ENCODE measurements around the gene SLC5A5.

The SLC5A5 gene

DNA sequence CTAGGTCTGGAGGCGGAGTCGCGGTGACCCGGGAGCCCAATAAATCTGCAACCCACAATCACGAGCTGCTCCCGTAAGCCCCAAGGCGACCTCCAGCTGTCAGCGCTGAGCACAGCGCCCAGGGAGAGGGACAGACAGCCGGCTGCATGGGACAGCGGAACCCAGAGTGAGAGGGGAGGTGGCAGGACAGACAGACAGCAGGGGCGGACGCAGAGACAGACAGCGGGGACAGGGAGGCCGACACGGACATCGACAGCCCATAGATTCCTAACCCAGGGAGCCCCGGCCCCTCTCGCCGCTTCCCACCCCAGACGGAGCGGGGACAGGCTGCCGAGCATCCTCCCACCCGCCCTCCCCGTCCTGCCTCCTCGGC is at the start of gene SLC5A5:
Gene SLC5A5, plus strand, starts transcription at position 68 of the 373 bp plus-strand sequence. CDS start 375 bp downstream, outside the sequence.
- no peak for DNase-seq

DNA sequence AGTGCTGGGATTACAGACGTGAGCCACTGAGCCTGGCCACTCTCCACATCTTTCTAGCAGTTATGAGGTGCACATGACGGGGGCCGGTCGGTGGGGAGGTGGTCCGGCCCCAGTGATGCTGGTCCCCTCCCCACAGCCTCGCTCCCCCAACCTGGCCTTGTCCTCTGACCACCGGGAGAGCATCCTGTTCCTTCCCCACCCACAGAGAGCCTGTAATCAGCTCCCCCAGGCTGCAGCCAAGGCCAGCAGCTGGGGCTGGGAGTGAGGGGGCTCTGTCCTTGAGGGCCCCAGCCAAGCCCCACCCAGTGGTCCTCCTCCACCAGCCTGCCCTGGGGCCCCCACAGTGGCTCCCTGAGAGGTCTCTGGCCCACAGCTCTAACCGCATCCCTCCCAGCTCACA is 47.4 kb upstream of the SLC5A5 start:
- no peak for DNase-seq

DNA sequence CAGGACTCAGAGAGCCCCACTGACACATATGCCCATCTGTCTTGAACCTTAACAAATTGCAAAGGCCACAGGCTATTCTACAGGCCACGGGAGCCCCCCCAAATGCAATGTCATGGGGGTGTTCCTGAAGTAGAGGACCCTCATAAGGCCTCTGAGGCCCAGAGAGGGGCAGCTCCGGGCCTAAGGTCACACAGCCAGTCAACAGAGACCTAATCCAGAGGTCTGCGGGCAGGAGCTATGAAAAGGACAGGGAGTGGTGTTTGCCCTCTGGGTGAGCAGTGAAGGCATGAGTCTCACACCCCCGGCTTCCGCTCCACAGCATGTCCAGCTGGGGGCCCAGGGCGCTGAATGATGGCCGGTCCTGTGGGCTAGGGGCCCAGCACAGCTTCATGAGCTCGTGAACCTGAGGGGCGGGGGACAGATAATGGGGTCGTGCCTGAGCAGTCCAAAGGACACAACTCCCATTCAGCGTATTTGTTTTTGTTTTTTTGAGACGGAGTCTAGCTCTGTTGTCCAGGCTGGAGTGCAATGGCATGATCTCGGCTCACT is 45.2 kb upstream of the SLC5A5 start:
- no peak for DNase-seq

DNA sequence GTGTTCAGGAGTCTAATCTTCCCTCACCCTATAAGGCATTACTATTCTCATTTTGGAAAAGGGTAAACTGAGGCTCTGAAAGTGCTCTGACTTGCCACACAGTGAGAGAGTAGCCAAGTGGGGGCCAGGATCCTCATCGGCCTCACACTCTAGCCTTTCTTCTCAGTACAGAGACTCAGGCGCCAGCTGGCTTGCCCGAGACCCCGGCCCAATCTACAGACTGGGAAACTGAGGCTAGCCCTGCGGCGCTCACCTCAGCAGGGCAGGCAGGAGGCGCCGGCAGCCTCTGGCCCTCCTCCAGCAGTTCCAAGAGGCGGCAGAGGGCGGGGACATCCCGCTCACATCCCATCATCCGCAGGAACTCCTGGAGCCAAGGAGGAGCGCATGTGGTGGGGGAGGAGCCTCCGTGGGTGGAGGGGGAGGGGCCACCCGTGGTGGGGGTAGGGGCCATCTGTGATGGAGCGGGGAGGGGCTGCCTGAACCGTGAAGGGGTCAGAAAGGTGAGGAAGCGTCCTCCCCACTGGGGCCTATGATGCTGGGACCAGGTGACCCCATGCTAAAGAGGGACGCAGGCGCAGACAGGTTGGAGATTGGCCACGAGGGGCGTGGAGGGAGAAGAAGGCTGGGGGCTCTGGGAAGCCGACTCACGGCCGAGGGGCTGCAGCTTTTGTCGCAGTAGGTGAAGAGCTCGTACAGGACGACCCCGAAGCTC is 41.7 kb upstream of the SLC5A5 start:
- DNase-seq, result peak; percentile 86

DNA sequence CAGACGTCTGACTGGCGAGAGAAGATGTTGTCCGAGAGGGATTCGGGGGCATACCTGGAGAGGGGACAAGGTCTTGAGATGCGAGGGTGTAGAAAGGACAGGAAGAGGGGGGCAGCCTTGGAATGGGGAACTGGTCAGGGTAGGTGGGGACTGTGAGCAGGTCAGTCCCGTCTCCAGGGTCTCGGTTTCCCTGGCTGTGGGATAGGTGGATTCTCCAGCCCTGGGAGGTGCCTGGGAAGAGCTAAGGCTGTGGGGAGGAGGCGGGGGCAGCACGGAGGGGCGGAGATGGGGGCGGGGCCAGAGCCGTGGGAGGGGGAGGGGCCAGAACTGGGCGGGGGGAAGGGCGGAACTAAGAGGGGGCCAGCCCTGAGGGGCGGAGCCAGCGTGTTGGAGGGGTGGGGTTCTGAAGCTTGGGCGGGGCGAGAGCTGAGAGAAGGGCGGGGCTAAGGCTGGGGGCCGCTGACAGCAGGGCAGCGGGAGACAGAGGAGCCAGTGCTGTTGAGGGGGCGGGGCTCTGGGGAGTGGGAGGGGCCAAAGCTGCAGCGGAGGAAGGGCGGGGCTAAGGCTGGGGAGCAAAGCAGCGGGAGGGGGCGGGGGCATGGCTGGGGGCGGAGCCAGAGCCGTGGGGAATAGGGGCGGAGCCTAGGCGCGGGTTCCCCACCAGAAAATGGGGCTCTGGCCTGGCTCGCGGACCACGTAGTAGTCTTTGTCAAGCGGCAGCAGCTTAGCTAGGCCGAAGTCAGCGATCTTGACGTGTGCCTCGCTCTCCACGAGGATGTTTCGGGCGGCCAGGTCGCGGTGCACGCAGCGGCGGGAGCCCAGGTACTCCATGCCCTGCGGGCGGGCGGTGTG is 41.0 kb upstream of the SLC5A5 start:
- DNase-seq, result peak; percentile 92

DNA sequence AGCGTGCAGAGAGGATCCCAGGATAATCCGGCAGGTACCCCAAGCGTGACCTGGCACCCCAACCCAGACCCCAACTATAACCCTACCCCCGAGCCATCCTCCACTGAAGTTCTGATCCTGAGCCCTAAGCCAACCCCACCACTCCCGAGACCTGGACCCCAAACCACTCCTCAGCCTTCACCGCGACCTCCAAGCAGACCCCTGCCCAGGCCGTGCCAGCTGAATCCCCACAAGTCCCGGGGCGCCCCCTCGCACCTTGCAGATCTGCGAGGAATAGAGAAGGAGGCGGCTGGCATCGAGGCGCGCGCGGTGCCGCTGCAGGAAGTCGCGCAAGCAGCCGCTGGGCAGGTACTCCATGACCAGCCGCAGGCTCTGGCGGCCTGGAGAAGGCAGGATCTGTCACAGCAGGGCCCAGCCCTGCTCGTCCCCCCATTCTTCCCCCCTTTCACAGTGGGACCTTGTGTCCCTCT is 40.3 kb upstream of the SLC5A5 start:
- no peak for DNase-seq

DNA sequence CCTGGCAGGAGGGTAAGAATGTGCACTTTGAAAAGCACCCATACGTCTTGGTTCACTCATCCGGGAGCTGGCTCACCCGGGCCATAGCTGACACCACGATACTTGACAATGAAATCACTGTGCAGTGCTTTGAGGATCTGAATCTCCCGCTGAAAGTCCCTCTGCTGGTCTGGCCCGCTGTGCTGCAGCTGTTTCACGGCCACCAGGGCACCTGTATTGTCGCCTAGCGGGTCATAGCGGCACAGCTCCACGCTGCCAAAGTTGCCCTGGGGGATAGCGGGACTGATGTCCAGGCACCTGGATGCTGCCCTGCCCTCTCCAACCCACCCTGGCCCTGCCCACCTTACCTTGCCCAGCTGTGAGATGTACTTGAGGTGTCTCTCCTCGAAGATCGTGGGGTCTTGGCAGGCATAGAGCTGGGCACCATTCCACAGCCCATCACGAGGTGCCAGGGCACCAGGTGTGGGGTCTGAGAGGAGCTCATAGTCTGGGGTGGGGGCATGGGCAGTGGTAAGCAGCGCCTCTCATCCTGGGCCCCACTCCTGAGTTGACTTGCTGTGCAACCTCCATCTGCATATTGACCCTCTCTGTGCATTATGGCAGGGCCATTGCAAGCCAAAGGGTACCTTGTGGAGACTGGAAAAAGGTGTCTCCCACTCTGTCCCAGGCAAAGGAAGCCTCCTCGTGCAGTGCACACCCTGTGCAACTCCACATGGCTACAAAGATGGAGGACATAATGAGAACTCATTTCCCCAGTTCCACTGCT is 39.1 kb upstream of the SLC5A5 start:
- no peak for DNase-seq

DNA sequence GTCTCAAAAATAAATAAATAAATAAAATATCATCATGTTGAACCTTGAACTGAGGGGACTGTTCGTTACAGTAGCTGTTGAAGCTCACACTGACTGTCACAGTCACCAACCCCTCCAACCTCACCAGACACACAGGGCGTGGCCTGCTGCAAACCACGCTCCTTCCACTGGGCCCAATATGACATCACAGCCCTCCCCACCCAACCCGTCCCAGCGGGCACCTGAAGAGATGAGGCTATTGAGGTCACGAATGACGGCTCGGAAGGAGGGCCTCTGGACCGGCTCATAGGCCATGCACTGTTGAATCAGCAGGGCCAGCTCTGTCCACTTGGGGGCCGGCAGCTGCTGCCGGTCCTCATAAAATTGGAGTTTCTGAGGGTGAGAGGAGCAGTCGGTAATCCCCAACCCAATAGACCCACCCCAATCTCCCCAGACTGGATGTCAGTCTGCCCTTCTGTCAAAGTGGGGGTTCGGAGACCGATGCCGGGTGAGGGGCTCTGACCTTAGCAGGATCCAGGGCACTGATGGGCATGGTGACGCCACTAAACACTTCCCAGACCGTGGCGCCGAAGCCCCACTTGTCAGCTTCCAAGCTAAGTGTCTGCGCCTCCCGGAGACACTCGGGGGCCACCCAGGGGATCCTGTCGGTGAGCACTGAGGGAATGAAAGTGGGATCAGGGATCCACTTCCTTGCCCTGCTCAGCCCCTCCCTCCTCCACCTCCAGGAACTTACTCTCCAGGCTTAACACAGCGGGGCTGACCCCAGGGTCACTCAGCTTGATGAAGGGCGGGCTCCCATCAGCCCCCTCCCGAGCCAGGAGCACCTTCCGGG is 37.2 kb upstream of the SLC5A5 start:
- no peak for DNase-seq

DNA sequence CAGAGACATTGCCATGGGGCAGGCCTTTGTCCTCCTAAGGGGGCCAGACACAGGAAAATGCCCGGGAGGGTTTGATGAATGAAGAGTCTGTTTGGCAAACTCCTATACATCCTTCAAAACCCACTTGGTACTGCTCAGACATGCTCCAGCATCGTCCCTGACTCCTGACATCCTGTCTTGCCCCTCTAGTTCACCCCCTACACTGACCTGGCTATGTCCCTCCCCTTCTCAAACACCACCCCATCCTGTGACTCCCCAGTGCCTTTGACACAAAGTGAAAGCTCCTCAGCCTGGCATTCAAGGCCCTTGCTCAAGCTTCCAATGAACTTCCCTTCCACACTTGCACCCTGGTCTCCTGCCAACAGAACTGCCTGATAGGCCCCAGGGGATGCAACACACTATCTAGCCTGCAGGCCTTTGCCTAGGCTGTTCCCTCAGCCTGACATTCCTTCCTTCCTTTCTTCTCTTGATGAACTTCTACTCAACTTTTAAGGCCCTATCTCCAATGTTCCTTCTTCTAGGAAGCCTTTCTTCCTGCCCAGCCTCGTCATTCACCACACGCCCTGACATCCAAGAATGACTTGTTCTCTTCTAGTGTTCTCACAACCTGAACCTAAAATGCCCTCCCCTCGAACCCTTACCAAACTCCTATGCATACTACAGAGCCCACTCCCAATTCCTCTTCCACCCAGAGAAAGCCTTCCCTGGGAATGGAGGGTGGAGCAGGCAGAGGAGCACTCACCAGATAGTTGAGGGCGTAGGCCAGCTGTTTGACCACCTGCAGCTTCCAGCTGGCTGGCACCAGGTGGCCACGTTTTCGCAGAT is 36.4 kb upstream of the SLC5A5 start:
- peak; percentile 66 for DNase-seq

DNA sequence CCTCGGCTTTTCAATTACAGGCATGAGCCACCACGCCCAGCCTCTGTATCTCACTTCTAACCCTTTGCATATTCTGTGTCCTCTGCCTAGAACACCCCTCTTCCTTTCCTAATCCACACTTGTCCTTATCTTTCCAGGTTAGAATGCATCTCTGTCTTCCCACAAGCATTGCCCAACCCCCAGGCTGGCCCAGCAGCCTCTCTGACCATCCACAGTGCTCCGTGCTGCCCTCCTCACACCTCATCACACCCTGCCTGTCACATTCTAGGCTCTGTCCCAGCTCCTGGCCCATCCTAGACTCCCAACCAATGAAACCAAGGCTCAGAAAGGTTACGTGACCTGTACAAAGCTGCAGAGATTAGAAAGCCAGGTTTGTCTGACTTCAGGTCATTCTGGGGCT is 35.2 kb upstream of the SLC5A5 start:
- no peak for DNase-seq

DNA sequence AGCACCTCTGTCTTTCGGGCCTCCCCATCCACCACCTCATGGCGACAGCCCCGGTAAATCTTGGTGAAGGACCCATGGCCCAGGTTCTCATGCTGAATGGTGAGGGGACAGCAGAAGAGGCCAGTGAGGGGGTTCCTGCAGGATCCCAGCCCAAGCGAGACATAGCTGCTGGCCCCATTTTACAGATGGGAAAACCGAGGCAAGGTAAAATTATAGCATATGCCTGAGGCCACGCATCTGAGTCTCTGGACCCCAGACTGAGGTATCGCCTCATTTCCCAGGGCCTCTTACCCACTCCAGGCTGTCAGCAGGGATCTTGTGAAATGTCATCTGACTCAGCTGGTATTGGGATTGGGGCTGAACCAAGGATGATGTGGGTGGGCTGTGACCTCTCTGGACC is 33.8 kb upstream of the SLC5A5 start:
- DNase-seq, result no peak

DNA sequence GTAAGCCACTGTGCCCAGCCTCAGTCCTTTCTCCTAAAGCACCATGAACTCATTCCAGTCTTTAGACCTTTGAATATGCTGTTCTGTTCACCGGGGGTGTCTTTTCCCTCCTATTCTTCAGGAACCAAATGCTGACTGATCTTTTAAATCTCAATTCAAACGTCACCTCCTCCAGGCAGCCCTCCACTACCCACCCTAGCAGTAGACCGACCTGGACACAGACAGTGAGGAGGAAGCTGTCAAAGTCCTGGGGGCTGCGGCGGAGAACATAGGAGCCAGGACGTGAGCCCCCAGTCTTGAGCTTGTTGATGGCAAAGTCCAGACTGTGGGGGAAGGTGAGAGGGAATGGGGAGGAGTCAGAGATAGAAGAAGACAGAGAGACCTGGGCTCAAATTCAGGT is 31.7 kb upstream of the SLC5A5 start:
- no peak for DNase-seq

DNA sequence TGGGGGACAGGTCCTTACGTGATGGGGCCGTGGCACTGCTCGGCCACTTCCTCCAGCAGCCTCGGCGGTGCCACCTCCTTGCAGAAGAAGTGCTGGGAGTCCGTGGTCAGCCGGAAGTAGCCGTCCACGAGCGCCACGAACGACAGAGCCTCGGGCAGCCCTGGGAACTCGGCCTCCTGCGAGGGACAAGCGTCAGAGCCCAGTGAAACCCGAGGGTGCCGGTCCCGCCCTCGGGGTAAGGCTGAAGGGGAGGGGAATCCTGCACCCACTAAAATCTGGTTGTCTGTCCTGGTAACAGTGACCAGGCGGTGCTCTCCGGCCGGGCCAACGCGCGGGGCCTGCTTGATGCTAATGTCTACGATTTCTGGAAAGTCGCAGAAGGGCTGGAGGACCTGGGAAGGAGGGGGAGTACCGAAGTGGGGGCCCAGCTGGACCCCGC is 30.4 kb upstream of the SLC5A5 start:
- DNase-seq, result no peak

DNA sequence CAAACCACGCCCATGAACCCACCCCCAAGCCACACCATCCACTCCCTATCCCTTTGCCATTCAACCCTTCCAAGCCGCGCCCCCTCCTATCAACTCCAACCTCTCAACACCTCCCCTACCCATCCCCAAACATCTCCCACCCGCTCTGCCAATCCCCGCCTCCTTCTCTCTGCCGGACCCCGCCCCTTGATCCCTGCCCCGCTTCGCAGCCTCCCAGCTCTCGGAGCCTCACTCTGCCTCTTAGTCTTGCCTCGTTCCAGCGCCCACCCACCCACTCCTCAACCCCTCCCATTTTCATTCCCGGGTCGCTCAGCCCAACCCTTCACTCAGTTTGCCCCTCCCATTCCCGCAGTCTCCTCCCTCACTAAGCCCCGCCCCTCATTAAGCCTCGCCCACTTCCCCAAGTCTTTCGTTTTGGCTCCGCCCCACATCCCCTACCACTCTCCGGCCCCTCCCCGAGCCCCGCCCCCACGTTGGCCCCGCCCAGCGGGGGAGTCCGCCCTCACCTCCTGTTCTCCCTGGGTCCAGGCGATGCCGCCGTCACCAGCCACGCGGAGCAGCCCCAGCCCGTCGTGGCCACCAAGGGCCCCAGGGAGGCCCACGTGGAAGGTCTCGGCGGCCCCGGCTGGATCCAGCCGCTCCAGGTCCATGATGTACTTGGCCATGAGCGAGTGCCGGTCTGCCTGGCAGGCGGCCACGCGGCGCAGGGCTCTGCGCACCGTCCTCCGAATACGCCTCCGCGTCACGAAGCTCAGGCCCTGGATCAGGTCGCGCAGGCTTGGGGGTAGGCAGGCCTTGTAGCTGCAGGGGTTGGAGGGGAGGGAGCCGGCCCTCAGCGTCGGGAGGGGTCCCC is 29.7 kb upstream of the SLC5A5 start:
- DNase-seq, result peak; percentile 68

DNA sequence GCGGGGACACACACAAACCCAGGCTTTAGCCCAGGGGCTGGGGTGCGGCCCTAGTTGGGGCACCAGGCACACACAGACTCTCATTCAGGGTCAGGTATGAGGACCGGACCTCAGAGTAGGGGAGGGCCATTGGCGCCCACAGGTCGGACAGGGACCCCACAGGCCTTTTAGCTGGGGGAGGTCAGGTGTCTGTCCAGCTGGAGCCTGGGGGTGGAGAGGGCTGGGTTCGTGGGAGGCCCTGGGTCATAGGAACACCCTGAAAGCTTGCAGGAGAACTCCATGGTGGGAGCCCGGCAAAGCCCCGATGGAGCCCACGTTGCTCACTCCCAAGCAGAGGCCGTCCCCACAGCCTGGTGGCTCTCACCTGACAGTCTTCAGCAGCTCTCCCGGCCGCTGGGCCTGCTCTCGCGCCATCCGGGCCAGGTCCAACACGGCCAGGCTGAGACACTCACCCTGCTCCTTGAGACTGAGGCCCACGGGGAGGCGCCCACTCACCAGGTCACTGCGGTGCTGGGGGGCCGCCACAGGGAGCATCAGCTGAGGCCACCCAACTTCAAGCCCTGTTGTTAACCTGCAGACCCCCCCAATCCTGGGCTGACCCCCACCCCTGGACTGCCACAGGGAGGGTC is 29.0 kb upstream of the SLC5A5 start:
- DNase-seq, result no peak

DNA sequence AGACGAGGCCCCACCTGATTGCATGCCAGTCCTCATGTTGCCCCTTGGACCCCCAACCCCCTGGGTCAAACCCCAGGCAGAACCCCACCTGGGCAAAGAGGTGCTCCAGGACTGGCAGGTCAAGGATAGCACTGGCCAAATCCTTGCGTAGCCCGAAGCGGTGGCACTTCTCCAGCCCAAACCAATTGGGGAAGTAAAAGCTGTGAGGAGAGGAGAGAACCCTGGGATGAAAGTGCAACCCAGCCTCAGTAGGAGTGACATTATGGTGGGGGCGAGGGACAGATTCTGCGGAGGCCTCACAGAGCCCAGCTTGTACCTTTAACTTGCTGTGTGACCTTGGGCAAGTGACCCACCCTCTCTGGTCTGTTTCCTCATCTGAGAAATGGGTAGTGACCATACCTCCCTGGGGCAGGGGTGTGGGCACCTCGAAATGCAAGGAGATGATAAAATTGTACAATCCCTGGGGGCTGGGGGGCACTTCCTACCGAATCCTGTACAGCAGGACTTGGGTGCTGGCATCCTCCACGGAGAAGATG is 28.4 kb upstream of the SLC5A5 start:
- no peak for DNase-seq

DNA sequence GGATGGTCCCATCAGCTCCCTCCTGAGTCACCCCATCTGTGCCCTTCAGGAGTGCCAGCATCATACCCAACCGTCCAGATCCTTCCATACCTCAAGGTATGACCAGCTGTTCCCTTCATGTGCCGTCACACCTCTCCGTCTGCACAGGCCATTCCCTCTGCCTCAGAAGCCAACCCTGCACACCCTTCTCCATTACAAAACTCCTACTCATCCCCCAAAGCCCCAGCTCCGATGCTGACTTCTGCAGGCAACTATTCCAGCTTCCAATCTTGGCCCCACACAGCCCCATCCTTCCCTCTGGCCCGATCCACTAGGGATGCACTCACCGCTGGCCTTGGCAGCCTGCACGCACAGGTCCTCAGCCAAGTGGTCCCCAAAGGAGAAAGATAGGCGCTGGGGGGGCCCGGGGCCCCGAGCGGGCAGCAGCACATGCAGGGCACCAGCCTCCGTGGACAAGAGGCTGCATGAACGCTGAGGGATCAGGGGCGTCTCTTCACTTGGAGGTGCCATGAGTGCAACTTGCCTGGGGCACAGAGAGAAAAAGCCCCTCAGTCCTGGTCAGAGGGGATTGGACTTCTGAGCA is 27.7 kb upstream of the SLC5A5 start:
- DNase-seq, result no peak

DNA sequence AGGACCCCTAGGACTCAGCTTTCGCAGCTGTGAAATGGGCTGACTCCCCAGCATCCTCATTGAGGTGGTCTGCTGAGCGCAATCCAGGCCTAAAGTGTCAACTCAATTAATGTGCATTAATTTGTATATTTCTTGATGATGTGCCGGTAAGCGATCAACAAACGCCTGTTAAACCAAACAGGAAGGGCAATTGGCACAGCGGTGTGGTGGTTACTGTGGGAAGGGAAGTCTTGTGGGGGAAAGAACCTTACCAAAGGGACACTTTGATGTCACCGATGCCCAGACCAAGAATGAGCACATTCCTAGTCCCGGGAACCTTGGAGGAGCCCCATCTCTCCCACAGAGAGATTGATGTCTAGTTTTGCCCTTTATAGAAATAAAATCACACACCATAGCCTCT is 25.6 kb upstream of the SLC5A5 start:
- DNase-seq, result no peak

Data from NCI-H2171 treated with DMSO at 0.1 percent for 48 hours (cell line).